Heart right ventricle (tissue), 16 donors: Measurements from ENCODE around the gene TWF2. TPM values are rescaled to one million over a fixed set of nuclear protein-coding genes. Genes with fewer than 3 reads are reported as not detected.

Experiments
- ATAC-seq, 8 donors: fragments of 200-7000 bp; cut with Tn5 transposase; one replicate each; pipeline ENCODE4 v1.9.1; 2020; ENCODE audit warnings: mild to moderate bottlenecking in 8 of 8, moderate library complexity in 8 of 8, moderate number of reproducible peaks in 1 of 8
- DNase-seq, 2 donors: peaks; one replicate each; pipeline ENCODE4 v3.0.0-alpha.2; 2020
- H3K27ac ChIP-seq, 10 donors: fragments of 200-600 bp; sonication (generic) in 2 of 10; one replicate each; pipeline versions ENCODE4 v1.5.0 to v1.8.0; 2020 to 2022; ENCODE audit warnings: mild to moderate bottlenecking in 3 of 10
- H3K27me3 ChIP-seq, 7 donors: fragments of 200-600 bp; one replicate each; pipeline ENCODE4 v1.8.0; 2021 to 2022; ENCODE audit warnings: mild to moderate bottlenecking in 2 of 7
- H3K36me3 ChIP-seq, 9 donors: fragments of 200-600 bp; sonication (generic) in 1 of 9; one replicate each; pipeline versions ENCODE4 v1.5.0 to v1.8.0; 2020 to 2022; ENCODE audit warnings: mild to moderate bottlenecking in 2 of 9
- H3K4me1 ChIP-seq, 9 donors: fragments of 200-600 bp; sonication (generic) in 1 of 9; one replicate each; pipeline versions ENCODE4 v1.5.0 to v1.8.0; 2020 to 2022; ENCODE audit warnings: mild to moderate bottlenecking in 4 of 9
- H3K4me3 ChIP-seq, 10 donors: fragments of 200-600 bp; sonication (generic) in 2 of 10; one replicate each; pipeline versions ENCODE4 v1.5.0 to v1.8.0; 2020 to 2022; ENCODE audit warnings: mild to moderate bottlenecking in 7 of 10, moderate library complexity in 2 of 10
- H3K9me3 ChIP-seq, 11 donors: fragments of 200-600 bp in 10 of 11; sonication (generic) in 2 of 11; one replicate each; pipeline versions ENCODE4 v1.5.0 to v1.8.0; 2013 to 2022; ENCODE audit warnings: mild to moderate bottlenecking in 2 of 11, control low read depth in 1 of 11, moderate library complexity in 1 of 11
- CTCF ChIP-seq, 9 donors: fragments of 200-600 bp; sonication (generic) in 2 of 9; IDR thresholded peaks; one replicate each; pipeline versions ENCODE4 v1.5.0 to v1.8.0; 2021 to 2022; ENCODE audit warnings: antibody characterized with exemption in 9 of 9, mild to moderate bottlenecking in 5 of 9, moderate library complexity in 1 of 9
- WGBS, 2 donors: extraction: QIAGEN DNeasy Blood & Tissue Kit; methylation state at CpG; one replicate each; pipeline ENCODE4 v1.1.7; 2013; ENCODE audit warnings: inconsistent platforms in 1 of 2; 5-methylcytosine and 5-hydroxymethylcytosine counted together
- intact Hi-C, 10 donors: fragments of 100-400 bp; cut with DNase I; formaldehyde crosslinking; loops; one replicate each; pipeline versions ENCODE4 v1.11.1 to v1.14.2; 2022
- polyA plus RNA-seq, 2 donors: library from polyadenylated mRNA; stranded (reverse); fragments of 200-250 nt; gene quantifications; one replicate each; pipeline ENCODE4 v1.2.3, GENCODE V29; 2013
- total RNA-seq, 10 donors: library from RNA; stranded (reverse); fragmentation: NEBNext Ultra II Directional in 3 of 10; extraction: Animal tissue kit (Norgen Biotek cat#: 25700) in 3 of 10; gene quantifications; one replicate each; pipeline versions ENCODE4 v1.2.1 to v1.2.4, GENCODE V29; 2021 to 2023
- donor health status: Arrhythmogenic right ventricular cardiomyopathy.
- donor health status: ischemic (EF 13 %, LVEDD 7.1; RV severe dilation, severe dysfunction).
- donor health status: healthy with polysubstance abuse.
- donor health status: DM: no; HTN: yes; CAD: no.
- donor health status: DM: no; HTN: no; CAD: no.
- donor health status: ischemic (EF 25% LVEDD 6.9; RV normal size, moderate dysfunction).
- donor health status: ischemic (EF 25% LVEDD 5.7; RV mildly dilated, moderate dysfunction).
- donor health status: healthy.
- donor health status: DM: yes; HTN: yes; CAD: no.
- donor health status: Ischemic cardiomyopathy.
- donor health status: ischemic (EF 35%, LVEDD 5.7; RV mildly dilated, moderate dysfunction).
- donor health status: nonischemic (EF 11% LVEDD 7.7; RV severe dilation, severe dysfunction).
- donor health status: DM: yes; HTN: yes; CAD: no.
- donor health status: PGD.
- donor health status: ischemic (EF 29% LVEDD 5.4; RV normal size, mild dysfunction).
- donor health status: nonischemic (EF 23%, LVEDD 6.1; RV moderate dilation, normal function).

The TWF2 gene
- total and polyA plus RNA-seq, 12 donors, result 44.7 to 148 (median 96.0) TPM

DNA sequence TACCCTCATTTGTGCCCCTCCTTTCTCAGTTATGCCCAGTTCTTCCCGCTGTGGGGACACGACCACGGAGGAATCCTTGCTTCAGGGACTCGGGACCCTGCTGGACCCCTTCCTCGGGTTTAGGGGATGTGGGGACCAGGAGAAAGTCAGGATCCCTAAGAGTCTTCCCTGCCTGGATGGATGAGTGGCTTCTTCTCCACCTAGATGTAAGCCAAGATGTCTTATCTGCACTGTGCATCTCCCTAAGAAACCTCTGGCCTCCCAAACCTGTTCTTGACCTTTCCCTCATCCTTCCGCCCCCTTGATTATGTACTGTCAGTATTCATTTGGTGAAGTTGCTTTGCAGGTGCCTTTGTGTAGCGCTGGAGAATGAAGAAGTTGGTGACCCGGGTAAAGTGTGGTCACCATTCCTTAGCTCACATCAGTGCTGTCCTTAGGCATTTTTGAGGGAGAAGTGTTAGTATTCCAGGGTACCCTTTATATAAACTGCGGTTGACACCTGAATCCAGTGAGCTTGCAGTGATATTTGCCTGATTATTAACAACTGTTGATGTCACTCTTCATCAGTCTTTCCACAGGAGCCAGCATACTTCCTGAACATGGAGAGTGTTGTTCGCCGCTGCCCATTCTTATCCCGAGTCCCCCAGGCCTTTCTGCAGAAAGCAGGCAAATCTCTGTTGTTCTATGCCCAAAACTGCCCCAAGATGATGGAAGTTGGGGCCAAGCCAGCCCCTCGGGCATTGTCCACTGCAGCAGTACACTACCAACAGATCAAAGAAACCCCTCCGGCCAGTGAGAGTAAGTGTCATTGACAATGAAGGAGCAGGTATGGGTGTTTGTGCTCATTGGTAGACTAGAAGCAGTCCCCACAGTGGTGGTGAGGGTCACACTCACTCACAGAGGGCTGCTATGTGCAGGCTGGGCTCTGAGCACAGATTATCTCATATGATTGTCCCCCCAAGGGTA is 40.0 kb downstream of the TWF2 start:
- no peaks in the 10 kb centered on the region for H3K9me3 ChIP-seq
- H3K27ac ChIP-seq, result peak overlapping the region; percentile 78 to 96 (median 92)
- intact Hi-C loops, result loop anchor here in 4 of 10 donors (2.0 to 5.0 kb wide), 2 partner anchors 18 to 47 kb away; partner anchors contain the start of gene POC1A (in 4 of the 4)
- 38 to 40% methylated on average over 14 of the region's 14 CpGs for WGBS, 2 donors
- TF ChIP-seq CTCF (IDR thresholded peaks at IDR 0.05), result no peak
- H3K4me1 ChIP-seq, result peaks cover 17 to 88% (median 73%) of the 10 kb centered on the region in 9 donors
- DNase-seq (no peak), ATAC-seq (no peak)
- peak overlapping the region; percentile 76 to 100 (median 90) for H3K4me3 ChIP-seq
- peaks cover 0 to 49% (median 32%) of the 10 kb centered on the region in 9 donors for H3K36me3 ChIP-seq
- no peaks in the 10 kb centered on the region for H3K27me3 ChIP-seq

DNA sequence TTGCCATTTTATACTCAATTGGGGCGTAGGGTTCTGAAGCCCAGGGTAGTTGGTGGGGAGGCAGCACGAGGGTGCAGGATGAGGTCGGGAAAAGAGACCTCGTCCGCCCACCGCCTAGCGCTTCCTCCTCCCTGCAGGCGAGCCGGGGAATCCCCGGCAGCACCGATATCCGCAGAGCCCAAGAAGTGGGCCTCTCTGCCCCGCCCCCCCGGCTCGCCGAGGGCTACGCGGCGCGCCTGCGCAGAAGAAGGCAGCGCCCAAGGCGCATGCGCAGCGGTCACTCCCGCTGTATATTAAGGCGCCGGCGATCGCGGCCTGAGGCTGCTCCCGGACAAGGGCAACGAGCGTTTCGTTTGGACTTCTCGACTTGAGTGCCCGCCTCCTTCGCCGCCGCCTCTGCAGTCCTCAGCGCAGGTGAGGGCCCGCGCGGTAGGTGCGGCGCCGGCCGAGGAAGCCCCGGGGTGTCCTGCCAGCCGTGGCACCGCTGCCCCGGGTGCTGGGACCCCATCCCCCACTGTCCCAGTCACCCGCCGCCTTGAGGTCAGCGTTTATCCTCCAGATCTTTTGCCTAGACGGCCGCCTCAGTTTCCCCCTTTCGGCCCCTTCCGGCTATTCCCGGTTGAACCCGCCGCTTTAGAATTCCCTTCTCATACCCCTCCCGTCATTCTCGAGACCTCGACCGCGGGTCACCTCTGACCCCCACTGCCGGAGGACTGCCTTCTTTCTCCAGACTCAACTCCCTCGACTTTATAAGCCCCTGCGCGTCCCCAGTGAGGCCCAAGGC is 40.9 kb downstream of the TWF2 start, which contains the start of gene ALAS1:
Gene ALAS1, plus strand, starts transcription at position 319 of the 784 bp plus-strand sequence. CDS start 1,082 bp downstream, outside the sequence.
- ATAC-seq (peak; percentile 84 to 94 (median 93)), DNase-seq (peak; percentile 92 to 95)
- Histone ChIP-seq H3K27me3 (no peaks in the 10 kb centered on the region), H3K36me3 (peaks cover 0 to 40% (median 23%) of the 10 kb centered on the region in 9 donors), H3K27ac (peak within 1 kb of the TSS; percentile 78 to 96 (median 92)), H3K9me3 (no peaks in the 10 kb centered on the region), H3K4me1 (peaks cover 15 to 84% (median 72%) of the 10 kb centered on the region in 9 donors), H3K4me3 (peak within 1 kb of the TSS; percentile 76 to 100 (median 90))
- 0 to 1% methylated on average over 69 to 71 of the region's 71 CpGs for WGBS, 2 donors
- peak in 5 of 9 donors; percentile 8 to 34 (median 29) for TF ChIP-seq CTCF (IDR thresholded peaks at IDR 0.05)
- intact Hi-C loops, result loop anchor here in 4 of 10 donors (2.0 to 5.0 kb wide), 2 partner anchors 19 to 46 kb away; partner anchors contain the start of gene POC1A (in 4 of the 4)

GRCh38 chr3:52197499-52197841 is 41.5 kb downstream of the TWF2 start:
- ATAC-seq (peak in 6 of 8 donors; percentile 1 to 14 (median 7)), DNase-seq (no peak)
- no peaks in the 10 kb centered on the region for H3K27me3 ChIP-seq
- peak overlapping the region; percentile 78 to 96 (median 92) for H3K27ac ChIP-seq
- peaks cover 14 to 80% (median 67%) of the 10 kb centered on the region in 9 donors for H3K4me1 ChIP-seq
- H3K4me3 ChIP-seq, result peak overlapping the region in 9 of 10 donors; percentile 76 to 100 (median 90)
- no peaks in the 10 kb centered on the region for H3K9me3 ChIP-seq
- intact Hi-C loops, result loop anchor here in 4 of 10 donors (5.0 kb wide), 1 partner anchor 45 kb away; the partner anchor contains the start of gene POC1A (in 4 of the 4)
- TF ChIP-seq CTCF (IDR thresholded peaks at IDR 0.05), result no peak
- 37 to 44% methylated on average over 10 of the region's 10 CpGs for WGBS, 2 donors
- H3K36me3 ChIP-seq, result peaks cover 0 to 34% (median 19%) of the 10 kb centered on the region in 9 donors
